OCI-LY7 (cell line): ENCODE data around the gene TNXB. TPM values are rescaled to one million over a fixed set of nuclear protein-coding genes. Genes with fewer than 3 reads are reported as not detected.
"Not testable (repeated sequence)": the region's sequence is repeated elsewhere in the genome, so short reads cannot be mapped to it uniquely, and the experiment has no call there.

ENCODE experiments used
- BruUV-seq: library from RNA; stranded (reverse); fragments of 400-500 nt; replicated peaks from 2 replicates; lab custom pipeline; 2021; lab: Mats Ljungman, UMichigan
- CTCF ChIA-PET: fragments of 300-600 bp; sonication (Branson Sonifier 250); formaldehyde crosslinking; loops from one replicate; lab custom pipeline; 2022; ENCODE audit warnings: antibody characterized with exemption; ENCODE audit not compliant: unreplicated experiment; lab: Charles Lee
- POLR2A ChIA-PET: fragments of 300-600 bp; sonication (Branson Sonifier 250); formaldehyde crosslinking; loops from one replicate; lab custom pipeline; 2022; ENCODE audit warnings: antibody characterized with exemption; lab: Charles Lee
- DNase-seq: peaks from one replicate; pipeline ENCODE4 v3.0.0-alpha.2; 2015; ENCODE audit warnings: low spot score
- H2AFZ ChIP-seq: fragments of 200-600 bp; sonication (generic), shearing (Covaris generic); 2 replicates; pipeline ENCODE4 v1.6.1; 2014; ENCODE audit warnings: mild to moderate bottlenecking, antibody characterized with exemption, low read length, moderate library complexity
- H3K27ac ChIP-seq: fragments of 200-600 bp; sonication (generic); 2 replicates; pipeline ENCODE4 v1.5.1; 2014; ENCODE audit warnings: mixed run types, low read depth, mild to moderate bottlenecking, moderate library complexity, low read length, inconsistent platforms; ENCODE audit not compliant: poor library complexity, severe bottlenecking
- H3K36me3 ChIP-seq: fragments of 200-600 bp; sonication (generic); 2 replicates; pipeline ENCODE4 v1.6.1; 2014; ENCODE audit warnings: mild to moderate bottlenecking, antibody characterized with exemption, low read length, moderate library complexity, mixed read lengths; ENCODE audit not compliant: insufficient read depth
- H3K4me1 ChIP-seq: fragments of 200-600 bp; sonication (generic); 2 replicates; pipeline ENCODE4 v1.5.1; 2014; ENCODE audit warnings: mild to moderate bottlenecking, low read length; ENCODE audit not compliant: insufficient read depth, poor library complexity, severe bottlenecking
- H3K4me2 ChIP-seq: fragments of 200-600 bp; sonication (generic); 2 replicates; pipeline ENCODE4 v1.6.1; 2014; ENCODE audit warnings: mild to moderate bottlenecking, low read length
- H3K4me3 ChIP-seq: fragments of 200-600 bp; sonication (generic); 2 replicates; pipeline ENCODE4 v1.5.1; 2014; ENCODE audit warnings: mild to moderate bottlenecking, low read depth, low read length; ENCODE audit not compliant: poor library complexity, severe bottlenecking
- H3K79me2 ChIP-seq: fragments of 200-600 bp; sonication (generic); 2 replicates; pipeline ENCODE4 v1.6.1; 2016; ENCODE audit warnings: low read depth, mild to moderate bottlenecking, low read length, moderate library complexity, mixed read lengths; ENCODE audit not compliant: insufficient read depth
- H3K9me2 ChIP-seq: fragments of 200-600 bp; sonication (generic); 2 replicates; pipeline ENCODE4 v1.6.1; 2016; ENCODE audit warnings: mild to moderate bottlenecking, low read length, mixed read lengths; ENCODE audit not compliant: insufficient read depth
- H3K9me3 ChIP-seq: fragments of 200-600 bp; sonication (generic); 2 replicates; pipeline ENCODE4 v1.6.1; 2014; ENCODE audit warnings: mild to moderate bottlenecking, mixed run types, low read length, mixed read lengths
- H4K20me1 ChIP-seq: fragments of 200-600 bp; sonication (generic); 2 replicates; pipeline ENCODE4 v1.6.1; 2014; ENCODE audit warnings: mild to moderate bottlenecking, antibody characterized with exemption, low read length, moderate library complexity, mixed read lengths; ENCODE audit not compliant: insufficient read depth
- EZH2phosphoT487 ChIP-seq: fragments of 200-600 bp; sonication (generic); IDR thresholded peaks from 2 replicates; pipeline ENCODE4 v1.6.1; 2018; ENCODE audit warnings: low read depth, borderline replicate concordance, mild to moderate bottlenecking, mixed run types, antibody characterized with exemption, low read length, moderate library complexity, mixed read lengths
- intact Hi-C: fragments of 100-400 bp; cut with micrococcal nuclease; formaldehyde crosslinking; loops from one replicate; pipeline ENCODE4 v1.10.0; 2022; ENCODE audit not compliant: unreplicated experiment
- total RNA-seq, 2 experiments: library from RNA; depleted of rRNA in 1 of 2; stranded (reverse); fragments of >200 nt in 1 of 2; shearing (Covaris generic) in 1 of 2; gene quantifications; 2 replicates each; pipeline ENCODE4 v1.2.3, GENCODE V29; 2014 to 2022
- TF ChIP-seq, protein P1 (sequence below): fragments of 200-600 bp; sonication (generic); conservative IDR thresholded peaks from 2 replicates; pipeline ENCODE4 v1.5.1; 2014; ENCODE audit warnings: mild to moderate bottlenecking, antibody characterized with exemption, low read length, moderate library complexity, mixed read lengths

The TNXB gene
- total RNA-seq, 2 experiments from 2014 or later: 1.7 to 9.2 TPM

- Histone ChIP-seq H3K79me2 (no peaks in the 10 kb centered on the region), H3K4me3 (no peak overlapping the region), H3K27ac (no peak overlapping the region), H4K20me1 (no peaks in the 10 kb centered on the region), H2AFZ (no peak overlapping the region), H3K9me2 (no peaks in the 10 kb centered on the region), H3K9me3 (no peaks in the 10 kb centered on the region), H3K36me3 (no peaks in the 10 kb centered on the region), H3K4me2 (no peak overlapping the region), H3K4me1 (no peaks in the 10 kb centered on the region)
- CTCF ChIA-PET: no interaction called here
- POLR2A ChIA-PET: no interaction called here
- intact Hi-C loops: no loop called here
- no TSS peak for BruUV-seq
- DNase-seq: no peak
- TF ChIP-seq, protein P1, sequence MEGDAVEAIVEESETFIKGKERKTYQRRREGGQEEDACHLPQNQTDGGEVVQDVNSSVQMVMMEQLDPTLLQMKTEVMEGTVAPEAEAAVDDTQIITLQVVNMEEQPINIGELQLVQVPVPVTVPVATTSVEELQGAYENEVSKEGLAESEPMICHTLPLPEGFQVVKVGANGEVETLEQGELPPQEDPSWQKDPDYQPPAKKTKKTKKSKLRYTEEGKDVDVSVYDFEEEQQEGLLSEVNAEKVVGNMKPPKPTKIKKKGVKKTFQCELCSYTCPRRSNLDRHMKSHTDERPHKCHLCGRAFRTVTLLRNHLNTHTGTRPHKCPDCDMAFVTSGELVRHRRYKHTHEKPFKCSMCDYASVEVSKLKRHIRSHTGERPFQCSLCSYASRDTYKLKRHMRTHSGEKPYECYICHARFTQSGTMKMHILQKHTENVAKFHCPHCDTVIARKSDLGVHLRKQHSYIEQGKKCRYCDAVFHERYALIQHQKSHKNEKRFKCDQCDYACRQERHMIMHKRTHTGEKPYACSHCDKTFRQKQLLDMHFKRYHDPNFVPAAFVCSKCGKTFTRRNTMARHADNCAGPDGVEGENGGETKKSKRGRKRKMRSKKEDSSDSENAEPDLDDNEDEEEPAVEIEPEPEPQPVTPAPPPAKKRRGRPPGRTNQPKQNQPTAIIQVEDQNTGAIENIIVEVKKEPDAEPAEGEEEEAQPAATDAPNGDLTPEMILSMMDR: no peak
- no peak for TF ChIP-seq EZH2phosphoT487
These were observed 50.6 kb downstream of the TNXB start for GRCh38 chr6:32058511-32058963.

DNA sequence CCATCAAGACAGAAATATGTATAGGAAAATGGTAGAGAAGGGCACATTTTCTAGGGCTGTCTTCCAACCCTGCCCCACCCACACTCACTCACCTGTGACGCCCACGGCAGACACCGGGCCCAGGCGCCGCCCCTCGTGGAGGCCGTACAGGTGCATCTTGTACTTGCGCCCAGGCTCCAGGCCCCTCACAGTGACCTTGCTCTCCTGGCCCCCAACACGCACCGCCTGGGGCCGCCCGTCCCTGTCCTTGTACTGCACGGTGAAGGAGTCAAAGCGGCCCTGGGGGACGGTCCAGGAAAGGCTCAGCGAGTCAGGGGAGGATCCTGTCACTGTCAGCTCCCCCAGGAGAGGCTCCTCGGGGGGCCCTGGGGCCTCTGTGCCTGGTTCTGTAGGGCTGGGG is 51.2 kb downstream of the TNXB start:
- Histone ChIP-seq H3K4me1 (no peaks in the 10 kb centered on the region), H3K27ac (no peak overlapping the region), H4K20me1 (no peaks in the 10 kb centered on the region), H3K4me2 (no peak overlapping the region), H3K36me3 (no peaks in the 10 kb centered on the region), H3K9me2 (no peaks in the 10 kb centered on the region), H3K4me3 (no peak overlapping the region), H2AFZ (no peak overlapping the region), H3K9me3 (no peaks in the 10 kb centered on the region), H3K79me2 (no peaks in the 10 kb centered on the region)
- ChIA-PET CTCF (no interaction called here), POLR2A (no interaction called here)
- TF ChIP-seq, protein P1: no peak
- no peak for TF ChIP-seq EZH2phosphoT487
- no peak for DNase-seq
- no TSS peak for BruUV-seq
- intact Hi-C loops: no loop called here

GRCh38 chr6:32056254-32056653 is 52.9 kb downstream of the TNXB start:
- Histone ChIP-seq H3K4me3 (no peak overlapping the region), H3K4me1 (no peaks in the 10 kb centered on the region), H3K4me2 (no peak overlapping the region), H3K9me2 (no peaks in the 10 kb centered on the region), H3K9me3 (no peaks in the 10 kb centered on the region), H3K79me2 (no peaks in the 10 kb centered on the region), H3K36me3 (no peaks in the 10 kb centered on the region), H3K27ac (no peak overlapping the region), H4K20me1 (no peaks in the 10 kb centered on the region), H2AFZ (no peak overlapping the region)
- TF ChIP-seq, protein P1: no peak
- no peak for TF ChIP-seq EZH2phosphoT487
- no peak for DNase-seq
- BruUV-seq: no TSS peak
- POLR2A ChIA-PET: no interaction called here
- intact Hi-C loops: no loop called here
- CTCF ChIA-PET: no interaction called here

GRCh38 chr6:32055756-32056155 is 53.4 kb downstream of the TNXB start:
- H4K20me1 ChIP-seq, H3K79me2 ChIP-seq, intact Hi-C loops, H3K9me2 ChIP-seq, H3K4me3 ChIP-seq, H3K9me3 ChIP-seq, BruUV-seq, CTCF ChIA-PET, H3K4me1 ChIP-seq, H3K36me3 ChIP-seq, DNase-seq, POLR2A ChIA-PET, H3K4me2 ChIP-seq, H3K27ac ChIP-seq, H2AFZ ChIP-seq: not testable (repeated sequence)
